HepG2 (cell line): ENCODE data around the gene KCNIP4. TPM values are rescaled to one million over a fixed set of nuclear protein-coding genes. Genes with fewer than 3 reads are reported as not detected.

ENCODE experiments used
- MLX ChIP-seq: IDR thresholded peaks from 2 replicates; pipeline ENCODE4 v1.6.1; 2016
- NFE2 ChIP-seq: sonication (generic); formaldehyde crosslinking; IDR thresholded peaks from 2 replicates; pipeline ENCODE4 v1.4.0; 2020; ENCODE audit warnings: missing genetic modification reagents
- PHF8 ChIP-seq: sonication (generic); formaldehyde crosslinking; IDR thresholded peaks from 2 replicates; pipeline ENCODE4 v1.5.0; 2020; ENCODE audit warnings: missing genetic modification reagents
- RNF219 ChIP-seq: sonication (generic); formaldehyde crosslinking; IDR thresholded peaks from 2 replicates; pipeline ENCODE4 v1.5.0; 2020; ENCODE audit warnings: mild to moderate bottlenecking, missing genetic modification reagents
- SIX1 ChIP-seq: sonication (generic); formaldehyde crosslinking; IDR thresholded peaks from 2 replicates; pipeline ENCODE4 v1.4.0; 2020; ENCODE audit warnings: missing genetic modification reagents, borderline replicate concordance
- TBX3 ChIP-seq: fragments of 450-650 bp; IDR thresholded peaks from 2 replicates; pipeline ENCODE4 v1.6.1; 2017; ENCODE audit warnings: antibody characterized with exemption, mild to moderate bottlenecking, inconsistent platforms, borderline replicate concordance
- TIGD3 ChIP-seq: sonication (generic); formaldehyde crosslinking; IDR thresholded peaks from 2 replicates; pipeline ENCODE4 v1.5.1; 2020; ENCODE audit warnings: mild to moderate bottlenecking, missing genetic modification reagents, borderline replicate concordance
- ZFP41 ChIP-seq: sonication (generic); formaldehyde crosslinking; IDR thresholded peaks from 2 replicates; pipeline ENCODE4 v1.4.0; 2020; ENCODE audit warnings: mild to moderate bottlenecking, missing genetic modification reagents, borderline replicate concordance
- ZNF264 ChIP-seq: sonication (generic); formaldehyde crosslinking; IDR thresholded peaks from 2 replicates; pipeline ENCODE4 v1.4.0; 2020; ENCODE audit warnings: missing genetic modification reagents
- ZNF282 ChIP-seq: fragments of 450-650 bp; IDR thresholded peaks from 2 replicates; pipeline ENCODE4 v1.6.1; 2018; ENCODE audit not compliant: partially characterized antibody
- ZNF530 ChIP-seq: sonication (generic); formaldehyde crosslinking; IDR thresholded peaks from 2 replicates; pipeline ENCODE4 v1.5.0; 2020; ENCODE audit warnings: low read depth, mild to moderate bottlenecking, missing genetic modification reagents
- polyA plus RNA-seq, 8 experiments: library from polyadenylated mRNA; depleted of rRNA in 3 of 8; stranded (reverse) in 7 of 8; unstranded in 1 of 8; fragments of >200 nt; fragmentation: Illumina TruSeq in 4 of 8; extraction: Trizol in 4 of 8; gene quantifications; 2 replicates each; pipeline versions ENCODE4 v1.2.1 to v1.2.3, GENCODE V29; 2011 to 2016; ENCODE audit warnings: low read depth in 4 of 8, missing spikeins in 1 of 8, mixed read lengths in 1 of 8; ENCODE audit not compliant: insufficient read depth in 1 of 8
- total RNA-seq, 5 experiments: library from RNA; depleted of rRNA; stranded (reverse); fragments of >200 nt; fragmentation: Illumina TruSeq; extraction: Trizol; gene quantifications; 2 replicates each; pipeline ENCODE4 v1.2.3, GENCODE V29; 2016; ENCODE audit warnings: low read depth in 1 of 5

Gene KCNIP4
- total and polyA plus RNA-seq, 2 of the 13 experiments (the other 11 are each of a cell fraction or from before 2014, with no cell fraction given): 0.09 TPM; not detected in 1

GRCh38 chr4:21890231-21890630, 58.3 kb downstream of the KCNIP4 start (continued):
- TF ChIP-seq RNF219 (no peak), PHF8 (CRISPR knock-in tag) (no peak), MLX (CRISPR knock-in tag) (no peak), ZFP41 (CRISPR knock-in tag) (no peak), ZNF264 (no peak), TIGD3 (CRISPR knock-in tag) (no peak), ZNF530 (CRISPR knock-in tag) (no peak), ZNF282 (no peak), SIX1 (CRISPR knock-in tag) (no peak), NFE2 (CRISPR knock-in tag) (no peak), TBX3 (no peak)
